Activated T-cell treated with anti-CD3 and anti-CD28 coated beads, Interleukin-2, amount 50 U/mL, for 4 hours (primary cell): ENCODE data around the gene TMEM161B. TPM values are rescaled to one million over a fixed set of nuclear protein-coding genes. Genes with fewer than 3 reads are reported as not detected.
"Not testable (repeated sequence)": the region's sequence is repeated elsewhere in the genome, so short reads cannot be mapped to it uniquely, and the experiment has no call there.

Experiments
- ATAC-seq, 2 donors: fragments of 200-7000 bp; cut with Tn5 transposase; one replicate each; pipeline ENCODE4 v1.10.0; 2021
- DNase-seq: peaks from one replicate; pipeline ENCODE4 v3.0.0-alpha.2; 2020
- H3K27me3 Mint-ChIP-seq: one replicate; pipeline ENCODE4 v1.8.0; 2021; ENCODE audit warnings: low read depth, mixed read lengths
- H3K36me3 Mint-ChIP-seq: one replicate; pipeline ENCODE4 v1.8.0; 2022; ENCODE audit warnings: mixed read lengths; ENCODE audit not compliant: insufficient read depth
- H3K4me1 Mint-ChIP-seq: one replicate; pipeline ENCODE4 v1.8.0; 2021; ENCODE audit warnings: low read depth, mixed read lengths
- H3K4me3 Mint-ChIP-seq: one replicate; pipeline ENCODE4 v1.8.0; 2021; ENCODE audit warnings: mild to moderate bottlenecking, moderate library complexity, mixed read lengths
- H3K9me3 Mint-ChIP-seq: one replicate; pipeline ENCODE4 v1.8.0; 2021; ENCODE audit warnings: mixed read lengths
- total RNA-seq, 3 donors: library from RNA; stranded (reverse); gene quantifications; one replicate each; pipeline ENCODE4 v1.2.1, GENCODE V29; 2021

Gene TMEM161B
- total RNA-seq, 3 donors from 2014 or later = 20.2 to 24.5 (median 22.8) TPM

DNA sequence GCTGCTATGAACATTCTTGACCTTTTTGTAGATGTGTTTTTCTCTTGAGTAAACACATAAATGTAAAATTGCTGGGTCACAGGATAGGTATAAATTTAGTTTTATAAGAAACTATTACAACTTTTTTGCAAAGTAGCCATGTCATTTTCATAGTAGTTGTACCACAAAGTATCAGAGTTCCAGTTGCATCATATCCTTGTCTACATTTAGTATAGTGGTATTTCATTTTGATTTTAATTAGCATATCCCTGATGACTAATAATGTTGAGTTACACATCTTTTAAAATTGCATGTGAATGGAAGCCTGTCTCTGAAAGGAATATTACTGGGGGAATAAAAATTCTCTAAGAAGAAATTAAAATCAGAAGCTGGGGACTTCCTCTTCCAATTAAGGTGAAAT, 85.4 kb downstream of the TMEM161B start:
- no peak overlapping the region for H3K4me3 Mint-ChIP-seq
- no peaks in the 10 kb centered on the region for H3K9me3 Mint-ChIP-seq
- peaks cover 9% of the 10 kb centered on the region for H3K36me3 Mint-ChIP-seq
- peaks cover 3% of the 10 kb centered on the region for H3K4me1 Mint-ChIP-seq
- peak; percentile 43 to 54 for ATAC-seq
- DNase-seq = no peak
- no peaks in the 10 kb centered on the region for H3K27me3 Mint-ChIP-seq

DNA sequence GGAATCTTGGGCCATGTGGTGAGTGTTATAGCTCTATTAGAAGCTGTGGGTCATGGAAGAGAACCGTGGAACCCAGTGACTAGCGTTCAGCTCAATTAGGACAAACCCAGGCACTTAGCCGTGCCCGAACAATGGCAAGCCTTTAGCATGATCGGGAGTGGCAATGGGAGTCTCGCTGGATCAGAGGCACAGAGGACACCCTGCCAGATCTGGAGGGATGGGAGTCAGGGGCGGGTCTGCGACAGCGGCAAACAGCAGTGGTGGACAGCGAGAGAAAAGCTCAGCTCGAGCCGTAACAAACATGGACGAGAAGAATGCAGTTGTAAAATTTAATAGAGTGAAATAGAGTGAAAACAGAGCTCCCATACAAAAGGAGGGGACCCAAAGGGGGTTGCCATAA, 91.2 kb downstream of the TMEM161B start:
- ATAC-seq, H3K9me3 Mint-ChIP-seq, H3K4me3 Mint-ChIP-seq, H3K4me1 Mint-ChIP-seq, DNase-seq, H3K36me3 Mint-ChIP-seq: not testable (repeated sequence)
- H3K27me3 Mint-ChIP-seq = peaks cover 19% of the 10 kb centered on the region

DNA sequence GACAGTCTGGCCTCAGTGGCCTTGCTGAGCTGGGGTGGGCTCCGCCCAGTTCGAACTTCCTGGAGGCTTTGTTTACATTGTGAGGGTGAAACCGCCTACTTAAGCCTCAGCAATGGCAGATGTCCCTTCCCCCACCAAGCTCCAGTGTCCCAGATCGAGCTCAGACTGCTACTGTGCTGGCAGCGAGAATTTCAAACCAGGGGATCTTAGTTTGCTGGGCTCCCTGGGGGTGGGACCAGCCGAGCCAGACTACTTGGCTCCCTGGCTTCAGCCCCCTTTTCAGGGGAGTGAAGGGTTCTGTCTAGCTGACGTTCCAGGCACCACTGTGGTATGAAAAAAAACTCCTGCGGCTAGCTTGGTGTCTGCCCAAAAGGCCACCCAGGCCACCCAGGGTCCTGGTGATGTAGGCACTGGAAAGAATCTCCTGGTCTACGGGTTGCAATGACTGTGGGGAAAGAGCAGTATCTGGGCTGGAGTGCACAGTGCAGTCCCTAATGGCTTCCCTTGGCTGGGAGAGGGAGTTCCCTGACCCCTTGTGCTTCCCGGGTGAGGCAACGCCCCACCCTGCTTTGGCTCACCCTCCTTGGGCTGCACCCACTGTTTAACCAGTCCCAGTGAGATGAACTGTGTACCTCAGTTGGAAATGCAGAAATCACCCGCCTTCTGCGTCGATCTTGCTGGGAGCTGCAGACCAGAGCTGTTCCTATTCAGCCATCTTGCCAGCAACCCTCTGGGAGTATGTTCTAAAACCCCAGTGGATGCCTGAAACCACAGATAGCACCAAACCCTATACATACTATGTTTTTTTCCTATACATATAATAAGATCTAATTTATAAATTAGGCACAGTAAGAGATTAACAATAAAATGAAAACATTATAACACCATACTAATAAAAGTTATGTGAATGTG, 95.5 kb downstream of the TMEM161B start:
- Mint-ChIP-seq H3K9me3 (peaks cover 28% of the 10 kb centered on the region), H3K4me1 (no peaks in the 10 kb centered on the region), H3K36me3 (no peaks in the 10 kb centered on the region), H3K27me3 (peaks cover 52% of the 10 kb centered on the region), H3K4me3 (no peak overlapping the region)
- DNase-seq (no peak), ATAC-seq (no peak)

DNA sequence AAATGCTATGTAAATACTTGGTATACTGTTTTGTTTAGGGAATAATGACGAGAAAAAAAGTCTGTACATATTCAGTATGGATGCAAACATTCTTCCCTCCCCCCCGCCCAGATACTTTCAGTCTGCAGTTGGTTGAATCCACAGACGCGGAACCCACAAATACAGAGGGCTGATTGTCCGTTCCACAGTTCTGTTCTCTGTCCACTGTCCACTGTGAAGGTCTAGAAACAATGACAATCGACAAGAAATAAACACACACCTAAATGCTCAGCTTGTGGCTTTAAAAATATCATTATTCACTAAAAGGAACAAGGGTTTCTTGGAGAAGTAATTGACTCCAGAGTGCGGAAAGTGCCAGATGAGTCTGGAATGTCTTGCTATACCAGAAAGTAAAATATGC, 109.1 kb downstream of the TMEM161B start:
- ATAC-seq = no peak
- DNase-seq = no peak
- Mint-ChIP-seq H3K4me3 (no peak overlapping the region), H3K4me1 (no peaks in the 10 kb centered on the region), H3K27me3 (peaks cover 34% of the 10 kb centered on the region), H3K36me3 (no peaks in the 10 kb centered on the region), H3K9me3 (no peaks in the 10 kb centered on the region)

DNA sequence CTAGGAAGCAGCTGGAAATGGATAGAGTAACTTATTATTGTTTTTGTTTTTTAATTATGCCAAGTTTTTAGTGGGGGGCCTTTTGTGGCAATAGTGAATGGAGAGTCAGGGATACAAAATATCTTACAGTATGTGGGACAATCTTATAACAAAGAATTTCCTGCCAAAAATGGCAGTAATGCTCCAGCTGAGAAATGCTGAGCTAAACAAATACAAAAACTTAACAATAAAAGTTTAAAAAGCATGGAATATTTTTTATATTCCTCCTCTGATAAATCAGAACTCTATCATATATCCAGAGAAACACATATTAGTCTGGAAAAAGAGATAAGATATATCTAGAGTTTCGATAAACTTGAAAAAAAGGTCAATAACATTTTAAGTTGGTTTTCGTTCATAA, 110.6 kb downstream of the TMEM161B start:
- Mint-ChIP-seq H3K27me3 (peaks cover 36% of the 10 kb centered on the region), H3K9me3 (no peaks in the 10 kb centered on the region), H3K36me3 (no peaks in the 10 kb centered on the region), H3K4me1 (no peaks in the 10 kb centered on the region), H3K4me3 (no peak overlapping the region)
- DNase-seq (no peak), ATAC-seq (no peak)

DNA sequence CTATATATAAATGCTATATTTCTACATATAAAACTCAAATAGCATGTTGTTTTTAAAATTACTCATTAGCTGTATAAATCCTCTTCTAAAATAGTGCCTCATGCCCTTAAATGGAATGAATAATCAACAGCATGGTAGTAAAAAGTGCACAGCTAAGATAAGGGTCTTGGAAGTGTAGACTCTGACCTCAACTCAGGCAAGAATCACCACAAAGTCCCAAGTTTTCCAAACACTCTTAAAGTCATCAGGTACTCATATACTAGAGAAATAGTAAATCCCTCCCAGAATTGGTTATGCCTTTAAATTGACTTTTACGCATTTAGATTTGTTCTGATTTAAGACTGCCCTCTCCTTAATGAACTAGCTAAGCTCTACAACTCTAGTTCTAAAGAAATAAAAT, 113.8 kb downstream of the TMEM161B start:
- DNase-seq (no peak), ATAC-seq (no peak)
- Mint-ChIP-seq H3K9me3 (peaks cover 13% of the 10 kb centered on the region), H3K4me3 (no peak overlapping the region), H3K4me1 (no peaks in the 10 kb centered on the region), H3K36me3 (peaks cover 2% of the 10 kb centered on the region), H3K27me3 (peaks cover 34% of the 10 kb centered on the region)

DNA sequence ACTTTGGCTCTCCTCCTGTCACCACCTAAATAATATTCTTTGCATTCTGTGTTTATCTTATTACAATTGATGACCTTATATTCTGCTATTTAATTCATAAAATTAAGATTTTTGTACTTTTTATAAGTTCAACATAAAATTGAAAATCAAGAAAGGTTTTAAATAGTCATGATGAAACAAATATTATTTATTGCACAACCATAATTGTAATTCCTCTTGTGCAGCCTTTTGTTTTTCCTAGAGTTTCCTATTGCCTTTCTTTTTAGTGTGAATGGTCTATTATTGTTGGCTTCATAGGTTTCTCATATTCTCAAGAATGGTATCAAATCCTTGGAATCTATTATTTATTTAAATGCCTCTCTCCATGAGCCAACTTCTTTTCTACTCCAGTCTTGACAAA, 117.9 kb downstream of the TMEM161B start:
- Mint-ChIP-seq H3K9me3 (peaks cover 13% of the 10 kb centered on the region), H3K27me3 (peaks cover 38% of the 10 kb centered on the region), H3K4me3 (no peak overlapping the region), H3K4me1 (peaks cover 1% of the 10 kb centered on the region), H3K36me3 (peaks cover 2% of the 10 kb centered on the region)
- no peak for DNase-seq
- ATAC-seq = no peak

DNA sequence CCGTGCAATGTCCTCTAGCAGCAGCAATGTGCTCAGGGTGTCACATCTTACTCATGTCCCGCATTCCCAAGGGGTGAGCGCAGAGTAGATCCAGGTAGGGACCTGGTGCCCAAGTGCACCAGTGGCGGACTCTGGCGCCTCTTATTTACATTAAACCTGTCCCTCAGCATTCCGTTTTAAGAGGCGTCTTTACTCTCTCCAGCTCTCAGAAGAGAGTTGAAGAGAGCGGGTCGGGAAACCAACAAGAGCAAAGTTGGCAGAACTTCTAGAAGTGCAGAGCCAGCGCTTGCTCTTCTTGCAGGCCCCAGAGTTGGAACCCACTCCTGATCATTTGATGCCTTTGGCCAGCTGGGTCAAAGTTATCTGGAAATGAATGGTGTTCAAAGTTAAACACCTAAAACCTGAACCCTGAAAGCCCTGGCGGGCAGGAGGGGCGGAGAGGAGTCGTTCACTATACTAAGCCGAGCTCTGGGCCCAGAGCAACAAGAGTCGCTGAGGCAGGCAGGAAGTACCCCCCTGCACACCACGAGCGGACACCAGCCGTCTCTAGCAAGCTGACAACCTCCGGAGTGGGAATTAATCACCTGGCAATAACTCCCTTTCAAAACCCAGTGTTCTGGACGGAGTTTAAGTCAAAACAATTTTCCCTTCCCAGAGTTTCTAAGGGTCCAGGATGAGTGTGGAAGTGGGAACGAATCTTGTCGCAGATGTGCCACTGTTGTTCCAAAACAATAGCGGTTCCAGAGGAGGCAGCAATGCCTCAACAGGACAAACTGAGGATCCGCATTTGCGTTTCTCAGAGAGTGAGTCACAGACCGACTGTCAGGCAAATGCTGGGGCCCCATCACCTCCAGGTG, 122.8 kb downstream of the TMEM161B start:
- H3K9me3 Mint-ChIP-seq = peaks cover 17% of the 10 kb centered on the region
- H3K36me3 Mint-ChIP-seq = no peaks in the 10 kb centered on the region
- peak overlapping the region; percentile 57 for H3K4me3 Mint-ChIP-seq
- peaks cover 19% of the 10 kb centered on the region for H3K4me1 Mint-ChIP-seq
- peaks cover 18% of the 10 kb centered on the region for H3K27me3 Mint-ChIP-seq
- DNase-seq = no peak
- ATAC-seq = no peak

DNA sequence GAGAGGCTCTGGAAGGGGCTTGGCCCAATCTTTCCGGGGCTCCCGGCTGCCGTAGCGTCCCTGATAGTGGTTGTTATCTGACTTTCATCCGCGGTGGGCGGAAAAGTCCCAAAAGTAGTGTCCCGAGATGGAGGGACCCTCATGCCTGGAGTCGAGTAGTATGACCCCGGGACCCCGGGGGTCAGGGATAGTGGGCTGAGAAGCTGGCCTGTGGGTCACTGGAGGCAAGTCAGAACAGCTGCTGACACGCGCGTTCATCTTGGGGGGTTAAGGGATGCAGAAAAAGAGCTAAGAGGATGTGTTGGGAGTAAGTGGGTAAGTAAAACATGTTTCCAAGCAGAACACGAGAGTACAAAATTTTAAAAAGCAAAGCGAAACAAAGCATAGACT, 123.4 kb downstream of the TMEM161B start:
- Mint-ChIP-seq H3K36me3 (no peaks in the 10 kb centered on the region), H3K9me3 (peaks cover 11% of the 10 kb centered on the region), H3K27me3 (peaks cover 18% of the 10 kb centered on the region), H3K4me1 (peaks cover 19% of the 10 kb centered on the region), H3K4me3 (peak overlapping the region; percentile 57)
- ATAC-seq (no peak), DNase-seq (no peak)
